MCF 10A (cell line): ENCODE measurements around the gene PLXNB2. TPM values are rescaled to one million over a fixed set of nuclear protein-coding genes. Genes with fewer than 3 reads are reported as not detected.

Experiments used
- BruUV-seq: library from RNA; stranded (reverse); fragments of 400-500 nt; replicated peaks from 2 replicates; lab custom pipeline; 2021; lab: Mats Ljungman, UMichigan
- CTCF ChIA-PET: fragments of 300-600 bp; sonication (Branson Sonifier 250); formaldehyde crosslinking; extraction: SDS; loops from one replicate; lab custom pipeline; 2021; ENCODE audit warnings: antibody characterized with exemption, inconsistent platforms; lab: Yijun Ruan, JAX
- POLR2A ChIA-PET: fragments of 300-600, 350-650 bp; sonication (Branson Sonifier 250); formaldehyde crosslinking; extraction: SDS; loops from one replicate; lab custom pipeline; 2020; ENCODE audit warnings: antibody characterized with exemption, inconsistent platforms; lab: Yijun Ruan, JAX
- DNase-seq: peaks from one replicate; pipeline ENCODE4 v3.0.0-alpha.2; 2018; ENCODE audit not compliant: unreplicated experiment
- H3K27ac Mint-ChIP-seq: one replicate; pipeline ENCODE4 v1.8.0; 2022; ENCODE audit warnings: mild to moderate bottlenecking, low read depth, mixed read lengths; ENCODE audit not compliant: unreplicated experiment
- H3K27me3 Mint-ChIP-seq: one replicate; pipeline ENCODE4 v1.8.0; 2022; ENCODE audit warnings: mixed read lengths; ENCODE audit not compliant: insufficient read depth, unreplicated experiment
- H3K36me3 Mint-ChIP-seq: one replicate; pipeline ENCODE4 v1.8.0; 2022; ENCODE audit warnings: mild to moderate bottlenecking, moderate library complexity, mixed read lengths; ENCODE audit not compliant: insufficient read depth, unreplicated experiment
- H3K4me1 Mint-ChIP-seq: one replicate; pipeline ENCODE4 v1.8.0; 2022; ENCODE audit warnings: mixed read lengths; ENCODE audit not compliant: insufficient read depth, unreplicated experiment
- H3K4me3 Mint-ChIP-seq: one replicate; pipeline ENCODE4 v1.8.0; 2022; ENCODE audit warnings: mild to moderate bottlenecking, moderate library complexity, mixed read lengths; ENCODE audit not compliant: unreplicated experiment
- H3K9me3 Mint-ChIP-seq: one replicate; pipeline ENCODE4 v1.8.0; 2022; ENCODE audit warnings: mixed read lengths; ENCODE audit not compliant: unreplicated experiment
- intact Hi-C: fragments of 100-400 bp; cut with micrococcal nuclease; formaldehyde crosslinking; loops from 2 replicates; pipeline ENCODE4 v1.14.1; 2022
- total RNA-seq: library from RNA; stranded (reverse); gene quantifications from 2 replicates; pipeline ENCODE4 v1.2.3, GENCODE V29; 2022
- TF ChIP-seq, protein P1 (sequence below): fragments of 200-600 bp; IDR thresholded peaks from one replicate; pipeline ENCODE4 v1.8.0; 2022; ENCODE audit warnings: antibody characterized with exemption, mild to moderate bottlenecking; ENCODE audit not compliant: unreplicated experiment

PLXNB2 gene
- total RNA-seq, 1 experiment from 2014 or later, result 199 TPM

DNA sequence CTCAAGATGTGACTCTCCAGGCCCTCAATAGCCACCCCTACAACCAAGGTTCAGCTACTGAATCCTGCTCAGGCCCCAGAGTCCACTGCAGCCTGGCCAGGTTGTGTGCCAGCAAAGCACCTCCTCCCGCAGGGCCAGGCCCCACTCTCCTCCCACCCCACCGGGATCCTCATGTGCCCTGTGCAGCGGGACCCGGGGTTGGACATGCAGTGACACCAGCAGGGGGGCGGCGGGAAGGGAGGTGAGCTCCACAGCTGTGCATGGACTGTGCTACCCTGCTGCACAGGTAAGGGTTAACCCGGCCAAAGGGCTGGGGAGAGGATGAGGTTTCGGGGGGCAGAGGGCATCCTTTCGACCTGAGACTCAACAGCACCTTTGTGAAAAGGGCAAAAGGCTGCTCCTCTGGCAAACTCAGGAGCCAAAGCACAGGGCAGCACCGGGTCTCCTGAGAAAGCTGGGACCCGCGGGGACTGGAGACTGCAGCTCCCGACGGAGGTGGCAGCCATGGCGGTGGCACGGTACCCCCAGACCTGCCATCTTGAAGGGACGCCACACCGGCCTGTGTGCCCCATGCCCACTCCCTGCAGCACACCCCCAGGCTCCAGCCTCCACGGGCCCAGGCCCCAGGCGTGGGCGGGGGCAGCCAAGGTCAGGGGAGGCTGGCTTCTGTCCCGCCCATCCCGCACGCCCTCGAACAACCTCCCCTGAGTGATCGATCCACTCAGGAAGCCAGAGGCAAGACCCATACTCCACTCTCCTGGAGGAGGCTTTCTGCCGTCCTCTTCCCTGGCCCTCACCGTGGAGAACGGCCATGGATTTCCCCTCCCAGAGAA is 10.6 kb downstream of the PLXNB2 start:
- TF ChIP-seq, protein P1, sequence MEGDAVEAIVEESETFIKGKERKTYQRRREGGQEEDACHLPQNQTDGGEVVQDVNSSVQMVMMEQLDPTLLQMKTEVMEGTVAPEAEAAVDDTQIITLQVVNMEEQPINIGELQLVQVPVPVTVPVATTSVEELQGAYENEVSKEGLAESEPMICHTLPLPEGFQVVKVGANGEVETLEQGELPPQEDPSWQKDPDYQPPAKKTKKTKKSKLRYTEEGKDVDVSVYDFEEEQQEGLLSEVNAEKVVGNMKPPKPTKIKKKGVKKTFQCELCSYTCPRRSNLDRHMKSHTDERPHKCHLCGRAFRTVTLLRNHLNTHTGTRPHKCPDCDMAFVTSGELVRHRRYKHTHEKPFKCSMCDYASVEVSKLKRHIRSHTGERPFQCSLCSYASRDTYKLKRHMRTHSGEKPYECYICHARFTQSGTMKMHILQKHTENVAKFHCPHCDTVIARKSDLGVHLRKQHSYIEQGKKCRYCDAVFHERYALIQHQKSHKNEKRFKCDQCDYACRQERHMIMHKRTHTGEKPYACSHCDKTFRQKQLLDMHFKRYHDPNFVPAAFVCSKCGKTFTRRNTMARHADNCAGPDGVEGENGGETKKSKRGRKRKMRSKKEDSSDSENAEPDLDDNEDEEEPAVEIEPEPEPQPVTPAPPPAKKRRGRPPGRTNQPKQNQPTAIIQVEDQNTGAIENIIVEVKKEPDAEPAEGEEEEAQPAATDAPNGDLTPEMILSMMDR, result no peak
- Mint-ChIP-seq H3K27me3 (no peaks in the 10 kb centered on the region), H3K36me3 (peaks cover 30% of the 10 kb centered on the region), H3K9me3 (no peaks in the 10 kb centered on the region), H3K4me3 (no peak overlapping the region), H3K4me1 (peaks cover 23% of the 10 kb centered on the region), H3K27ac (no peak overlapping the region)
- intact Hi-C loops, result no loop called here
- no peak for DNase-seq
- ChIA-PET CTCF (interaction anchor here (0.9 kb wide), 1 partner anchor 27 kb away, joined by 3 read pairs; no protein-coding TSS in a partner anchor), POLR2A (interaction anchor here (2.0 kb wide), 1 partner anchor 9 kb away, joined by 7 read pairs; no protein-coding TSS in a partner anchor)
- BruUV-seq, result no TSS peak

- POLR2A ChIA-PET, result interaction anchor here (0.5 to 5.9 kb wide), 5 partner anchors 10 to 283 kb away, joined by 3 to 73 read pairs (median 3); partner anchors contain the start of gene PLXNB2
- intact Hi-C loops, result no loop called here
- DNase-seq, result no peak
Measured at GRCh38 chr22:50294319-50294656, 13.2 kb downstream of the PLXNB2 start.

GRCh38 chr22:50293441-50294318 is 13.8 kb downstream of the PLXNB2 start:
- intact Hi-C loops, result no loop called here
- H3K4me1 Mint-ChIP-seq, result peaks cover 13% of the 10 kb centered on the region

More at GRCh38 chr22:50294319-50294656, 13.2 kb downstream of the PLXNB2 start:
- Mint-ChIP-seq H3K4me1 (peaks cover 13% of the 10 kb centered on the region), H3K27me3 (no peaks in the 10 kb centered on the region), H3K9me3 (no peaks in the 10 kb centered on the region), H3K4me3 (no peak overlapping the region), H3K36me3 (peaks cover 33% of the 10 kb centered on the region), H3K27ac (no peak overlapping the region)
- no TSS peak for BruUV-seq
- TF ChIP-seq, protein P1, result no peak
- CTCF ChIA-PET, result interaction anchor here (0.7 to 1.6 kb wide), 4 partner anchors 10 to 41 kb away, joined by 3 to 6 read pairs (median 4); no protein-coding TSS in a partner anchor

More at GRCh38 chr22:50293441-50294318, 13.8 kb downstream of the PLXNB2 start:
- no TSS peak for BruUV-seq
- peaks cover 39% of the 10 kb centered on the region for H3K36me3 Mint-ChIP-seq
- TF ChIP-seq, protein P1, result no peak
- DNase-seq, result peak; percentile 47
- no peak overlapping the region for H3K4me3 Mint-ChIP-seq
- H3K27ac Mint-ChIP-seq, result no peak overlapping the region
- no peaks in the 10 kb centered on the region for H3K27me3 Mint-ChIP-seq
- ChIA-PET POLR2A (interaction anchor here (0.5 to 5.9 kb wide), 5 partner anchors 11 to 283 kb away, joined by 3 to 73 read pairs (median 3); partner anchors contain the start of gene PLXNB2), CTCF (interaction anchor here (0.6 to 1.6 kb wide), 7 partner anchors 10 to 40 kb away, joined by 3 to 6 read pairs (median 3); no protein-coding TSS in a partner anchor)
- H3K9me3 Mint-ChIP-seq, result no peaks in the 10 kb centered on the region
